ENCODE measurements around the gene GRAMD1B.

GRCh38 chr11:123439616-123440015 is 9.5 kb downstream of the GRAMD1B start:
- TF ChIP-seq CTCF (conservative IDR thresholded peaks at IDR 0.05) = no peak
- TF ChIP-seq EZH2 (IDR thresholded peaks at IDR 0.05; ENCODE audit: low read depth) = no peak
